H1 (cell line): ENCODE data around the gene RIN3. TPM values are rescaled to one million over a fixed set of nuclear protein-coding genes. Genes with fewer than 3 reads are reported as not detected.

Source experiments
- CTCF ChIA-PET: fragments of 300-600 bp; sonication (Branson Sonifier 250); formaldehyde crosslinking; loops from one replicate; lab custom pipeline; 2021; ENCODE audit not compliant: partially characterized antibody; lab: Charles Lee
- POLR2A ChIA-PET: fragments of 300-600 bp; sonication (Branson Sonifier 250); formaldehyde crosslinking; loops from one replicate; lab custom pipeline; 2021; ENCODE audit warnings: inconsistent platforms; ENCODE audit not compliant: partially characterized antibody; lab: Charles Lee
- DNase-seq, 2 experiments: peaks; one replicate each; pipeline versions ENCODE4 v3.0.0 to v3.0.0-alpha.2; 2010 to 2022; ENCODE audit warnings: low spot score in 2 of 2, low read depth in 1 of 2, mixed read lengths in 1 of 2
- FAIRE-seq: peaks from 2 replicates; lab custom pipeline; 2011; peaks lifted over from hg19 to GRCh38; lab: Jason Lieb, UNC
- H2AFZ ChIP-seq: 2 replicates; pipeline ENCODE4 v1.8.1; 2012; ENCODE audit warnings: low read length, inconsistent platforms
- H2AK5ac ChIP-seq: 2 replicates; pipeline ENCODE4 v1.6.1; 2013; ENCODE audit warnings: low read depth, low read length
- H2BK120ac ChIP-seq: replicated peaks from 2 replicates; pipeline ENCODE3; 2013; ENCODE audit warnings: low read depth, low read length, inconsistent platforms
- H2BK12ac ChIP-seq: 2 replicates; pipeline ENCODE4 v1.6.1; 2013; ENCODE audit warnings: low read depth, low read length
- H2BK15ac ChIP-seq: 2 replicates; pipeline ENCODE4 v1.6.1; 2013; ENCODE audit warnings: low read length
- H2BK20ac ChIP-seq: 2 replicates; pipeline ENCODE4 v1.6.1; 2013; ENCODE audit warnings: low read length
- H2BK5ac ChIP-seq: 2 replicates; pipeline ENCODE4 v1.6.1; 2013; ENCODE audit warnings: low read depth, low read length
- H3K14ac ChIP-seq: 2 replicates; pipeline ENCODE4 v1.6.1; 2013; ENCODE audit warnings: inconsistent platforms; ENCODE audit not compliant: insufficient read length
- H3K18ac ChIP-seq: 2 replicates; pipeline ENCODE4 v1.6.1; 2013; ENCODE audit warnings: low read length; ENCODE audit errors: extremely low read depth
- H3K23ac ChIP-seq: 2 replicates; pipeline ENCODE4 v1.6.1; 2013; ENCODE audit warnings: inconsistent platforms; ENCODE audit not compliant: insufficient read length
- H3K23me2 ChIP-seq: 2 replicates; pipeline ENCODE4 v1.6.1; 2013; ENCODE audit warnings: low read depth, low read length
- H3K27ac ChIP-seq: 2 replicates; pipeline ENCODE4 v1.6.1; 2011; ENCODE audit warnings: low read depth, low read length, inconsistent platforms
- H3K27me3 ChIP-seq, 4 experiments: replicated peaks in 1 of 4; 1 replicate in 1 of 4; 2 replicates in 3 of 4; pipeline versions ENCODE4 v1.6.1 to v1.8.1; 2011 to 2013; ENCODE audit warnings: low read length in 3 of 4, mild to moderate bottlenecking in 3 of 4, inconsistent platforms in 2 of 4, mixed read lengths in 2 of 4, moderate library complexity in 1 of 4; ENCODE audit not compliant: control insufficient read depth in 3 of 4, insufficient read depth in 3 of 4; ENCODE audit errors: extremely low read depth in 1 of 4
- H3K36me3 ChIP-seq, 4 experiments: 2 replicates each; pipeline versions ENCODE4 v1.6.1 to v1.8.1; 2011 to 2013; ENCODE audit warnings: mild to moderate bottlenecking in 4 of 4, low read length in 3 of 4, moderate library complexity in 2 of 4, control low read depth in 1 of 4, inconsistent platforms in 1 of 4; ENCODE audit not compliant: insufficient read depth in 4 of 4, control insufficient read depth in 2 of 4
- H3K4ac ChIP-seq: replicated peaks from 2 replicates; pipeline ENCODE3; 2013; ENCODE audit warnings: low read length, low read depth, mixed read lengths, inconsistent platforms; ENCODE audit not compliant: insufficient read length
- H3K4me1 ChIP-seq, 4 experiments: replicated peaks in 1 of 4; 1 replicate in 1 of 4; 2 replicates in 3 of 4; pipeline versions ENCODE4 v1.6.1 to v1.8.1; 2011 to 2013; ENCODE audit warnings: low read length in 3 of 4, inconsistent platforms in 2 of 4, mixed read lengths in 1 of 4; ENCODE audit not compliant: insufficient read depth in 4 of 4, control insufficient read depth in 3 of 4
- H3K4me2 ChIP-seq, 2 experiments: 2 replicates each; pipeline versions ENCODE4 v1.6.1 to v1.8.1; 2011 to 2013; ENCODE audit warnings: low read depth in 2 of 2, low read length in 2 of 2, control low read depth in 1 of 2, inconsistent platforms in 1 of 2, mild to moderate bottlenecking in 1 of 2; ENCODE audit not compliant: insufficient read depth in 1 of 2
- H3K4me3 ChIP-seq, 4 experiments: fragments of 200-600, 300-600 bp in 1 of 4; sonication (generic), shearing (Covaris generic), sonication (Bioruptor Twin) in 1 of 4; 2 replicates each; pipeline versions ENCODE4 v1.5.1 to v1.8.1; 2011 to 2016; ENCODE audit warnings: low read length in 4 of 4, low read depth in 3 of 4, control low read depth in 2 of 4, inconsistent platforms in 2 of 4, mild to moderate bottlenecking in 2 of 4, mixed read lengths in 1 of 4, moderate library complexity in 1 of 4; ENCODE audit not compliant: insufficient read depth in 2 of 4; ENCODE audit errors: extremely low read depth in 1 of 4
- H3K56ac ChIP-seq: replicated peaks from 2 replicates; pipeline ENCODE3; 2013; ENCODE audit warnings: low read depth, mild to moderate bottlenecking, mixed read lengths, low read length, inconsistent platforms; ENCODE audit not compliant: insufficient read length
- H3K79me1 ChIP-seq: 2 replicates; pipeline ENCODE4 v1.6.1; 2013; ENCODE audit warnings: low read depth, low read length, control low read depth
- H3K79me2 ChIP-seq, 2 experiments: 2 replicates each; pipeline versions ENCODE4 v1.6.1 to v1.8.1; 2012 to 2013; ENCODE audit warnings: low read length in 2 of 2, mild to moderate bottlenecking in 2 of 2, inconsistent platforms in 1 of 2; ENCODE audit not compliant: insufficient read depth in 2 of 2, control insufficient read depth in 1 of 2
- H3K9ac ChIP-seq, 4 experiments: replicated peaks in 1 of 4; 1 replicate in 1 of 4; 2 replicates in 3 of 4; pipeline versions ENCODE4 v1.6.1 to v1.8.1; 2011 to 2013; ENCODE audit warnings: low read depth in 3 of 4, low read length in 3 of 4, control low read depth in 2 of 4, mild to moderate bottlenecking in 2 of 4, moderate library complexity in 2 of 4, inconsistent platforms in 1 of 4; ENCODE audit errors: extremely low read depth in 1 of 4
- H3K9me3 ChIP-seq, 2 experiments: 2 replicates each; pipeline versions ENCODE4 v1.6.1 to v1.8.1; 2012 to 2013; ENCODE audit warnings: mild to moderate bottlenecking in 2 of 2, moderate library complexity in 2 of 2, control low read depth in 1 of 2, inconsistent platforms in 1 of 2, low read depth in 1 of 2, low read length in 1 of 2, mixed read lengths in 1 of 2; ENCODE audit not compliant: insufficient read depth in 2 of 2
- H4K20me1 ChIP-seq, 2 experiments: replicated peaks in 1 of 2; 2 replicates each; pipeline versions ENCODE3 to v1.8.1; 2011 to 2013; ENCODE audit warnings: inconsistent platforms in 2 of 2, low read length in 2 of 2, mild to moderate bottlenecking in 1 of 2; ENCODE audit not compliant: insufficient read depth in 2 of 2, control insufficient read depth in 1 of 2
- H4K5ac ChIP-seq: 2 replicates; pipeline ENCODE4 v1.6.1; 2013; ENCODE audit warnings: low read length, low read depth, mixed read lengths, inconsistent platforms; ENCODE audit not compliant: insufficient read length
- H4K8ac ChIP-seq: 2 replicates; pipeline ENCODE4 v1.8.0; 2013; ENCODE audit warnings: mild to moderate bottlenecking, moderate library complexity, low read length, inconsistent platforms; ENCODE audit not compliant: insufficient read depth; ENCODE audit errors: extremely low read depth
- H4K91ac ChIP-seq: replicated peaks from 2 replicates; pipeline ENCODE3; 2013; ENCODE audit warnings: low read length, mixed read lengths, inconsistent platforms; ENCODE audit not compliant: insufficient read length
- BACH1 ChIP-seq: IDR thresholded peaks from 2 replicates; pipeline ENCODE4 v1.6.1; 2012; ENCODE audit warnings: low read length, improper control_type of control experiment
- BRCA1 ChIP-seq: IDR thresholded peaks from 2 replicates; pipeline ENCODE4 v1.6.1; 2012; ENCODE audit warnings: low read depth, low read length, improper control_type of control experiment
- HDAC2 ChIP-seq, 2 experiments: fragments of 300-600 bp in 1 of 2; sonication (generic) in 1 of 2; IDR thresholded peaks; 2 replicates each; pipeline ENCODE4 v1.6.1; 2011 to 2012; ENCODE audit warnings: low read depth in 2 of 2, low read length in 2 of 2, mild to moderate bottlenecking in 2 of 2, moderate library complexity in 2 of 2, borderline replicate concordance in 1 of 2, inconsistent platforms in 1 of 2
- JUND ChIP-seq: IDR thresholded peaks from 2 replicates; pipeline ENCODE4 v1.6.1; 2011; ENCODE audit warnings: mild to moderate bottlenecking, improper control_type of control experiment, low read length
- MAX ChIP-seq: IDR thresholded peaks from 2 replicates; pipeline ENCODE4 v1.6.1; 2012; ENCODE audit warnings: inconsistent platforms
- NANOG ChIP-seq: IDR thresholded peaks from 2 replicates; pipeline ENCODE4 v1.6.1; 2011; ENCODE audit warnings: low read length, low read depth, mild to moderate bottlenecking, inconsistent platforms; ENCODE audit not compliant: insufficient read depth, poor library complexity, severe bottlenecking
- NRF1 ChIP-seq: IDR thresholded peaks from 2 replicates; pipeline ENCODE4 v1.6.1; 2011; ENCODE audit warnings: mild to moderate bottlenecking, low read depth, low read length, improper control_type of control experiment
- POU5F1 ChIP-seq: IDR thresholded peaks from 2 replicates; pipeline ENCODE4 v1.6.1; 2011; ENCODE audit warnings: low read depth, mild to moderate bottlenecking, low read length, moderate library complexity
- RXRA ChIP-seq: IDR thresholded peaks from 2 replicates; pipeline ENCODE4 v1.6.1; 2011; ENCODE audit warnings: low read depth, mild to moderate bottlenecking, low read length, moderate library complexity; ENCODE audit not compliant: insufficient read depth
- SP2 ChIP-seq: IDR thresholded peaks from 2 replicates; pipeline ENCODE4 v1.6.1; 2012; ENCODE audit warnings: mild to moderate bottlenecking, low read length, inconsistent platforms
- TBP ChIP-seq: IDR thresholded peaks from 2 replicates; pipeline ENCODE4 v1.6.1; 2011; ENCODE audit warnings: low read depth, low read length, improper control_type of control experiment
- TCF12 ChIP-seq: IDR thresholded peaks from 2 replicates; pipeline ENCODE4 v1.6.1; 2011; ENCODE audit warnings: low read depth, mild to moderate bottlenecking, low read length
- TEAD4 ChIP-seq: IDR thresholded peaks from 2 replicates; pipeline ENCODE4 v1.6.1; 2012; ENCODE audit warnings: low read depth, low read length, inconsistent platforms, mixed read lengths
- WGBS, 2 experiments: shearing (Covaris generic) in 1 of 2; methylation state at CpG; one replicate each; pipeline versions ENCODE4 v1.1.6 to v1.1.7; 2013 to 2015; ENCODE audit warnings: low lambda C conversion rate in 2 of 2, mixed read lengths in 2 of 2, inconsistent platforms in 1 of 2, low coverage in 1 of 2, missing lambda C conversion rate in 1 of 2; ENCODE audit not compliant: insufficient replicate concordance in 2 of 2, insufficient coverage in 1 of 2, insufficient read length in 1 of 2; ENCODE audit errors: extremely low coverage in 1 of 2, missing lambda C conversion rate in 1 of 2; 5-methylcytosine and 5-hydroxymethylcytosine counted together
- polyA plus RNA-seq, 7 experiments: library from polyadenylated mRNA; depleted of rRNA in 3 of 7; stranded (reverse) in 5 of 7; unstranded in 2 of 7; fragments of >200 nt in 5 of 7; fragments of 200-250 nt in 2 of 7; gene quantifications; 1 replicate in 5 of 7; 2 replicates in 1 of 7; 4 replicates in 1 of 7; pipeline versions ENCODE4 v1.2.1 to v1.2.3, GENCODE V29; 2011 to 2013; ENCODE audit warnings: missing spikeins in 2 of 7, mixed read lengths in 2 of 7
- total RNA-seq: library from RNA; stranded (reverse); fragmentation: NEBNext Ultra II Directional; extraction: Animal tissue kit (Norgen Biotek cat#: 25700); gene quantifications from 2 replicates; pipeline ENCODE4 v1.2.1, GENCODE V29; 2021

Gene RIN3
- total and polyA plus RNA-seq, 2 of the 8 experiments (the other 6 are each of a cell fraction or from before 2014, with no cell fraction given): 0.59 to 1.5 TPM

GRCh38 chr14:92475451-92476187 is 38.0 kb upstream of the RIN3 start:
- Histone ChIP-seq H2AFZ (no peak overlapping the region), H4K20me1 (no peaks in the 10 kb centered on the region), H3K79me2 (no peaks in the 10 kb centered on the region), H2AK5ac (no peak overlapping the region), H3K79me1 (no peaks in the 10 kb centered on the region; the same call in 1 of the 2 replicates), H2BK5ac (no peak overlapping the region), H4K91ac (no peak overlapping the region), H3K18ac (no peak overlapping the region), H3K27ac (no peak overlapping the region), H3K4me2 (no peak overlapping the region), H3K36me3 (no peaks in the 10 kb centered on the region), H3K23ac (no peak overlapping the region), H3K4me1 (peaks cover 5 to 14% (median 10%) of the 10 kb centered on the region in 4 experiments; a peak in 6 of 7 replicates), H3K9ac (no peak overlapping the region), H2BK15ac (no peak overlapping the region), H3K27me3 (no peaks in the 10 kb centered on the region), H3K9me3 (no peaks in the 10 kb centered on the region), H3K14ac (no peak overlapping the region), H2BK120ac (no peak overlapping the region), H4K5ac (no peak overlapping the region), H3K23me2 (no peaks in the 10 kb centered on the region), H2BK20ac (no peak overlapping the region), H3K4ac (no peak overlapping the region), H3K56ac (no peak overlapping the region), H4K8ac (no peak overlapping the region), H3K4me3 (no peak overlapping the region), H2BK12ac (no peak overlapping the region)
- TF ChIP-seq RXRA: no peak
- TF ChIP-seq SP2: no peak
- TF ChIP-seq NRF1: no peak
- TF ChIP-seq TCF12: no peak
- no peak for TF ChIP-seq BACH1
- TF ChIP-seq TEAD4: no peak
- TF ChIP-seq POU5F1: no peak
- TF ChIP-seq MAX: no peak
- TF ChIP-seq TBP: no peak
- no peak for TF ChIP-seq JUND
- TF ChIP-seq NANOG: no peak
- TF ChIP-seq HDAC2 (IDR thresholded peaks at IDR 0.05; ENCODE audit: borderline replicate concordance in 1 of 2, low read depth in 2 of 2, low read length in 2 of 2): no peak
- TF ChIP-seq BRCA1: no peak
- POLR2A ChIA-PET: no interaction called here
- DNase-seq (peak in 1 of 2 experiments; percentile 14), FAIRE-seq (no peak)
- 92% methylated on average over 14 of the region's 14 CpGs; no CpG with 5 or more reads in 1 of the 2 experiments for WGBS, 2 experiments
- CTCF ChIA-PET: interaction anchor here (0.6 kb wide), 1 partner anchor 14 kb away, joined by 4 read pairs; no protein-coding TSS in a partner anchor
